Naive thymus-derived CD4-positive, alpha-beta T cell (primary cell): Measurements from ENCODE around the gene NDUFB8. TPM values are rescaled to one million over a fixed set of nuclear protein-coding genes. Genes with fewer than 3 reads are reported as not detected.
A peak's percentile ranks its signal among the peaks of the same experiment; 100 is the strongest.

ENCODE experiments used
- ATAC-seq: fragments of 150-1000 bp; cut with Tn5 transposase; 2 replicates; pipeline ENCODE4 v1.10.0; 2021; ENCODE audit warnings: mild to moderate bottlenecking, moderate library complexity
- CTCF ChIA-PET: fragments of 350-600 bp; sonication (Branson Sonifier 250); formaldehyde crosslinking; loops from one replicate; lab custom pipeline; 2021; ENCODE audit warnings: antibody characterized with exemption; lab: Charles Lee
- POLR2A ChIA-PET: fragments of 350-600 bp; sonication (Branson Sonifier 250); formaldehyde crosslinking; loops from one replicate; lab custom pipeline; 2021; ENCODE audit warnings: antibody characterized with exemption, inconsistent platforms; lab: Charles Lee
- DNase-seq, 9 donors: peaks; one replicate each; pipeline versions ENCODE4 v3.0.0 to v3.0.0-alpha.2; 2020 to 2022; ENCODE audit warnings: mixed read lengths in 1 of 9
- H3K27ac ChIP-seq: one replicate; pipeline ENCODE4 v1.7.0; 2013; ENCODE audit warnings: mild to moderate bottlenecking, low read depth, low read length, moderate library complexity
- H3K27me3 ChIP-seq, 2 donors: one replicate each; pipeline ENCODE4 v1.7.0; 2013; ENCODE audit warnings: low read length in 2 of 2, mild to moderate bottlenecking in 2 of 2, moderate library complexity in 2 of 2; ENCODE audit not compliant: control insufficient read depth in 2 of 2, insufficient read depth in 2 of 2
- H3K36me3 ChIP-seq, 3 experiments: 1 replicate in 2 of 3; 2 replicates in 1 of 3; pipeline ENCODE4 v1.7.0; 2013; ENCODE audit warnings: low read length in 3 of 3, mild to moderate bottlenecking in 3 of 3, moderate library complexity in 1 of 3; ENCODE audit not compliant: insufficient read depth in 3 of 3, control insufficient read depth in 2 of 3
- H3K4me1 ChIP-seq, 2 donors: one replicate each; pipeline ENCODE4 v1.7.0; 2013; ENCODE audit warnings: low read length in 2 of 2, mild to moderate bottlenecking in 2 of 2, moderate library complexity in 1 of 2; ENCODE audit not compliant: control insufficient read depth in 2 of 2, insufficient read depth in 2 of 2
- H3K4me3 ChIP-seq: 2 replicates; pipeline ENCODE4 v1.7.0; 2013; ENCODE audit warnings: mild to moderate bottlenecking, low read length
- H3K9me3 ChIP-seq, 3 experiments: 1 replicate in 2 of 3; 2 replicates in 1 of 3; pipeline ENCODE4 v1.7.0; 2013; ENCODE audit warnings: low read length in 3 of 3; ENCODE audit not compliant: control insufficient read depth in 2 of 3
- H3K27ac Mint-ChIP-seq, 9 donors: one replicate each; pipeline ENCODE4 v1.8.0; 2020 to 2022; ENCODE audit warnings: mixed read lengths in 9 of 9, mild to moderate bottlenecking in 8 of 9, moderate library complexity in 5 of 9, inconsistent platforms in 2 of 9
- H3K27me3 Mint-ChIP-seq, 5 donors: one replicate each; pipeline ENCODE4 v1.8.0; 2021 to 2022; ENCODE audit warnings: mixed read lengths in 5 of 5, mild to moderate bottlenecking in 1 of 5
- H3K36me3 Mint-ChIP-seq, 5 donors: one replicate each; pipeline ENCODE4 v1.8.0; 2020 to 2022; ENCODE audit warnings: mixed read lengths in 5 of 5, mild to moderate bottlenecking in 3 of 5, inconsistent platforms in 1 of 5
- H3K4me1 Mint-ChIP-seq, 7 donors: one replicate each; pipeline ENCODE4 v1.8.0; 2020 to 2022; ENCODE audit warnings: mixed read lengths in 7 of 7, mild to moderate bottlenecking in 3 of 7, inconsistent platforms in 1 of 7
- H3K4me3 Mint-ChIP-seq, 10 donors: one replicate each; pipeline ENCODE4 v1.8.0; 2020 to 2022; ENCODE audit warnings: mild to moderate bottlenecking in 10 of 10, mixed read lengths in 10 of 10, moderate library complexity in 6 of 10, inconsistent platforms in 2 of 10
- H3K9me3 Mint-ChIP-seq, 11 donors: one replicate each; pipeline ENCODE4 v1.8.0; 2020 to 2022; ENCODE audit warnings: mixed read lengths in 11 of 11, mild to moderate bottlenecking in 4 of 11, inconsistent platforms in 1 of 11, moderate library complexity in 1 of 11
- intact Hi-C, 2 donors: fragments of 100-400 bp; cut with micrococcal nuclease; formaldehyde crosslinking; loops; one replicate each; pipeline ENCODE4 v1.15.1; 2023
- polyA plus RNA-seq, 2 donors: library from polyadenylated mRNA; unstranded; fragments of 300-500 nt; fragmentation: Illumina TruSeq; gene quantifications; one replicate each; pipeline ENCODE4 v1.2.3, GENCODE V29; 2021
- total RNA-seq, 6 experiments: library from RNA in 5 of 6; stranded (reverse) in 5 of 6; gene quantifications; 1 replicate in 5 of 6; 2 replicates in 1 of 6; pipeline ENCODE4 v1.2.3 and lab custom pipeline; 2021 to 2026

NDUFB8 gene
- total and polyA plus RNA-seq, 7 experiments from 2014 or later = 137 to 554 (median 160) TPM

DNA sequence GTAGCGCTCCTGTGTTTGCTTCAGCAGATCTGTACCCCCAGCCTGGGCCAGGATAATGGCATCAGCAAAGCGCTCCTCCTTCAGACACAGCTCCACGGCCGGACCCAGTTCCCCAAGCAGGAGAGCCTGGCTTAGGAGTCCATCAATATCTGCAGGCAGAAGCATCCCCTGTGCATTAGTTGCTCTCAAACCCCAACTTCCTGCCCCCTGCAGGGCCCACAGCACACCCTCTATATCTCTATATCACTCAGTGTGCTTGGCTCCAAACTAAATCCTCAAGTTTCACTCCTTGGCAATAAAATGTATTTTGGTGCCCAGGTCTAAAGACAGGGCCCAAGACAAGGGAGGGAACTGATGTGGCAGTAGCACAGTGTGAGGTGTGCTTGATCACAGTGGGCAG lies 31.6 kb downstream of the NDUFB8 start:
- no peaks in the 10 kb centered on the region for H3K9me3 Mint-ChIP-seq
- no peak overlapping the region for H3K27ac ChIP-seq
- ATAC-seq (no peak), DNase-seq (no peak)
- peaks cover 0 to 88% (median 0%) of the 10 kb centered on the region in 7 donors for H3K4me1 Mint-ChIP-seq
- CTCF ChIA-PET = interaction anchor here (1.6 kb wide), 1 partner anchor 11 kb away, joined by 4 read pairs; no protein-coding TSS in a partner anchor
- POLR2A ChIA-PET = interaction anchor here (1.2 kb wide), 1 partner anchor 11 kb away, joined by 3 read pairs; no protein-coding TSS in a partner anchor
- peak overlapping the region in 1 of 9 donors; percentile 73 for H3K27ac Mint-ChIP-seq
- H3K27me3 ChIP-seq = no peaks in the 10 kb centered on the region
- H3K4me3 Mint-ChIP-seq = peak overlapping the region in 1 of 10 donors; percentile 53
- peaks cover 13 to 84% (median 55%) of the 10 kb centered on the region in 5 donors for H3K36me3 Mint-ChIP-seq
- H3K4me1 ChIP-seq = no peaks in the 10 kb centered on the region
- no peaks in the 10 kb centered on the region for H3K9me3 ChIP-seq
- intact Hi-C loops = loop anchor here in 1 of 2 donors (1.0 kb wide), 1 partner anchor 10 kb away; no protein-coding TSS in a partner anchor
- peaks cover 0 to 89% (median 12%) of the 10 kb centered on the region in 3 experiments for H3K36me3 ChIP-seq
- H3K4me3 ChIP-seq = no peak overlapping the region
- no peaks in the 10 kb centered on the region for H3K27me3 Mint-ChIP-seq

DNA sequence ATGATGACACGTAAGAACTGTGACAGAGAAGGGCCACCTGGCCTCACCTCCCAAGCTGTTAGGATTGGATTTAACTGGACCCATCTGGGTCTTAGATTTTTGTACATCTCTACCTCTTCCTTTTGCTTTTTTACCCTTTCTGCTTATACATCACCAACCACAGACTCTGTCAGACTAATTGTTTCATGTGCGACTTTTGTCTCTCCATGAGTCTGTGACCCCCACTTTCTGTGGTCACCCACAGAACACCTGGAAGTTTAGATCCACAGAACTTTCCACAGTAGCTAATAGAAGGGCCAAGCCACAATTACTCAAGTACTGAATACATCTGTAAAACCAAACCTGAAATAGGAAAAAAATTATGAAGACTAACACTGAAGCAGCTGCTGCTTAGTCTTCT lies 33.1 kb downstream of the NDUFB8 start:
- H3K4me3 Mint-ChIP-seq = no peak overlapping the region
- POLR2A ChIA-PET = no interaction called here
- ATAC-seq = no peak

DNA sequence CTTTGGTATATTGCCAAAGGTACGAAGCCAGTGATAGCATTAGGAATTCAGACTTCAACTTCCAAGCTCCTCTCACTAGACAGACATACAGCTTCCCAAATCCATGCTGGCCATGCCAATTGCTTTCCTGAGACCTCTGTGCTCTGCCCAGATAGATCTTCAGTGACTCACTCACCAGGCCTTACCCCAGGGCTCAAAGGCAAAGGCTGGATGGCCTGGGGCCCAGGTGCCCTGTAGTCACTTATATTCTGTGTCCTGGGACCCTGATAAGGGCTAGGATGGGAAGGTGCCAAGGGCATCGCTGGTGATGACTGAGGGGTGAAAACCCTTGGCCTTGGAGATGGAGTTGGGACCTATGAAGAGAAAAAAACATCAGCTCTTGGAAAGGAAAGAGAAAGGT lies 39.1 kb downstream of the NDUFB8 start:
- no peak overlapping the region for H3K27ac Mint-ChIP-seq
- Histone ChIP-seq H3K9me3 (no peaks in the 10 kb centered on the region), H3K27ac (no peak overlapping the region), H3K36me3 (peaks cover 4 to 60% (median 6%) of the 10 kb centered on the region in 3 experiments), H3K27me3 (no peaks in the 10 kb centered on the region), H3K4me3 (no peak overlapping the region), H3K4me1 (no peaks in the 10 kb centered on the region)
- ATAC-seq (no peak), DNase-seq (no peak)
- ChIA-PET POLR2A (interaction anchor here (0.8 kb wide), 2 partner anchors 10 to 27 kb away, joined by 3 to 4 read pairs; no protein-coding TSS in a partner anchor), CTCF (no interaction called here)
- H3K4me3 Mint-ChIP-seq = no peak overlapping the region
- peaks cover 4 to 71% (median 53%) of the 10 kb centered on the region in 5 donors for H3K36me3 Mint-ChIP-seq
- H3K9me3 Mint-ChIP-seq = no peaks in the 10 kb centered on the region
- H3K4me1 Mint-ChIP-seq = peaks cover 0 to 46% (median 0%) of the 10 kb centered on the region in 7 donors
- intact Hi-C loops = no loop called here
- no peaks in the 10 kb centered on the region for H3K27me3 Mint-ChIP-seq

More for the DNA sequence above, 33.1 kb downstream of the NDUFB8 start:
- Histone ChIP-seq H3K4me1 (no peaks in the 10 kb centered on the region), H3K27ac (no peak overlapping the region), H3K27me3 (no peaks in the 10 kb centered on the region), H3K9me3 (no peaks in the 10 kb centered on the region), H3K4me3 (no peak overlapping the region), H3K36me3 (peaks cover 4 to 77% (median 12%) of the 10 kb centered on the region in 3 experiments)
- Mint-ChIP-seq H3K36me3 (peaks cover 9 to 77% (median 44%) of the 10 kb centered on the region in 5 donors), H3K9me3 (no peaks in the 10 kb centered on the region), H3K27me3 (no peaks in the 10 kb centered on the region), H3K27ac (peak overlapping the region in 1 of 9 donors; percentile 70), H3K4me1 (peaks cover 0 to 80% (median 0%) of the 10 kb centered on the region in 7 donors)
- no peak for DNase-seq
- CTCF ChIA-PET = interaction anchor here (0.6 to 1.6 kb wide), 3 partner anchors 12 to 14 kb away, joined by 4 to 5 read pairs (median 4); no protein-coding TSS in a partner anchor
- intact Hi-C loops = no loop called here

DNA sequence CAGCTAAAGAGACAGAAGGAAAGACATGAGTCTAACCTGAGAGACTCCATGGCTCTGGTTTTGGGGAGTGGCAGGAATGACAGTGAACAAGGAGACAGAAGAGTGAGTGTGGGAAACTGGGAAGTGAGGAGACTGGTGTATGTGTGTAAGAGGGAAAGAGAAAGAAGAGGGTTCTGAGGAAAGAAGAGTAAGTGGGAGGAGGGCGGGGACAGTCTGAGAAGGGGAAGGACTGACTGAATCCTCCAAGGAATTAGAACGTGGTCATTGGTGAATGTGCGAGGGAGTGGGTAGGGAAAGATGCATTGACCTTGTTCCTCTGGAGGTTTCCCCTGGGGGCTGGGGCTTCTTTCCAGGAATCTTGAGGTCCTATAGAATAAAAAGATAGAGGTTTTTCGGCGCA lies 40.3 kb downstream of the NDUFB8 start:
- peaks cover 4 to 62% (median 49%) of the 10 kb centered on the region in 5 donors for H3K36me3 Mint-ChIP-seq
- no peaks in the 10 kb centered on the region for H3K4me1 ChIP-seq
- peak overlapping the region in 1 of 9 donors; percentile 16 for H3K27ac Mint-ChIP-seq
- ChIA-PET POLR2A (no interaction called here), CTCF (no interaction called here)
- peaks cover 4 to 49% (median 6%) of the 10 kb centered on the region in 3 experiments for H3K36me3 ChIP-seq
- no peaks in the 10 kb centered on the region for H3K9me3 Mint-ChIP-seq
- H3K27me3 ChIP-seq = no peaks in the 10 kb centered on the region
- H3K27ac ChIP-seq = no peak overlapping the region
- peaks cover 0 to 47% (median 0%) of the 10 kb centered on the region in 7 donors for H3K4me1 Mint-ChIP-seq
- H3K4me3 ChIP-seq = no peak overlapping the region
- H3K9me3 ChIP-seq = no peaks in the 10 kb centered on the region
- no peak overlapping the region for H3K4me3 Mint-ChIP-seq
- intact Hi-C loops = no loop called here
- ATAC-seq = no peak
- DNase-seq = no peak
- no peaks in the 10 kb centered on the region for H3K27me3 Mint-ChIP-seq

DNA sequence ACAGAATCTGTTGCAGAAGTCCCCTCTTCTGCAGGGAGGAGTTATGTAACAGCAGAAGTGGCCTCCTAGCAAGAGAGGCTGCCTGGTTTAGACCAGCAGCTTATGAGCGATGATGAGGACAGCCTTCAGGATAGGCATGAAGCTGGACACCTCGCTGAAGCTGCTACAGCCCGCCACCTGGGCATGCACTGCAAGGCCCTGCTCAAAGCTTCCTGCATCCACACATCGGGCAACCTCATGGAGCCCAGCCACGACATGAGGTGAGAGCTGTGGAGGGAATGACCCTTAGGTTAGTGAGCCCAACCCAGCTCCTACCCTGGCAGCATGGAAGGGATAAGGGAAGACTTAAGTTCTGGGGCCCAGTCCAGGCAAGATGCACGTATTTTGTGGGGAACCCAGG lies 42.1 kb downstream of the NDUFB8 start:
- peaks cover 4 to 47% (median 36%) of the 10 kb centered on the region in 5 donors for H3K36me3 Mint-ChIP-seq
- peaks cover 0 to 4% of the 10 kb centered on the region in 2 donors for H3K4me1 ChIP-seq
- H3K9me3 Mint-ChIP-seq = no peaks in the 10 kb centered on the region
- DNase-seq = no peak
- no peaks in the 10 kb centered on the region for H3K27me3 ChIP-seq
- no peak overlapping the region for H3K27ac Mint-ChIP-seq
- H3K27me3 Mint-ChIP-seq = no peaks in the 10 kb centered on the region
- POLR2A ChIA-PET = interaction anchor here (0.6 to 1.2 kb wide), 2 partner anchors 10 to 24 kb away, joined by 3 to 5 read pairs; no protein-coding TSS in a partner anchor
- H3K36me3 ChIP-seq = peaks cover 2 to 37% (median 4%) of the 10 kb centered on the region in 3 experiments
- intact Hi-C loops = no loop called here
- no peak overlapping the region for H3K27ac ChIP-seq
- no peaks in the 10 kb centered on the region for H3K9me3 ChIP-seq
- CTCF ChIA-PET = interaction anchor here (0.8 to 1.4 kb wide), 4 partner anchors 13 to 200 kb away, joined by 3 to 4 read pairs (median 3); no protein-coding TSS in a partner anchor
- peaks cover 0 to 52% (median 7%) of the 10 kb centered on the region in 7 donors for H3K4me1 Mint-ChIP-seq
- no peak overlapping the region for H3K4me3 ChIP-seq
- H3K4me3 Mint-ChIP-seq = no peak overlapping the region
- ATAC-seq = no peak

DNA sequence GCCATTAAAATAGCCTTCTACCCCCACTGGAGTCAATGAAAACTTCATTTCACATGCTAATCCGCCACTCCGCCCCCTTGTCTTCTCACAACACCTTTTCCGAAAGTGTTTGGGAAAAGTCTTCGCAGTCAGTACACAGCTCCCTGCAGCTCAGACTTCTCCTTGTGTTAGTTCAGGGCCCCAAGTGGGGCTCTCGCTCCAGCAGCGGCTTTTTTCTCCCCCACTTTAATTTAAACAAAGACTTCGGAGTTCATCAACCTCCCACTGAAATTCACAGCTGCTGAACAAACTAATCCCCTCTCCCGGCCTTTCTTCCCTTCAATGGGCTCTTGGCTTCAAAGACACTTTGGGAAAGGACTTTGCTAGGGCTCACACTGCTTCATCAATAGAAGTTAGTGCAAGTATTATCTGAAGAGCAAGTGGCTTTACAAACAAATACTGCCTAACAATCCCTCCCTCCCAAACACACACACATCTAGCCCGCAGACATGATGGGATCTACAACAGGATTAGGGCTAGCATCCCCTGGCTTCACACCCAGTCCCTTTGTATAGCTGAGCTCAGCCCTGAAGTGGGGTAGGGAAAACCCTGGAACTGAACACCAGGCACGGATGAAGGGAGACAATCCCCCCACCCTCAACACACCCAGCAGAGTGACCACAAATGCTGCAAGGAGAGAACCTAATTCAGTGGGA lies 43.7 kb downstream of the NDUFB8 start:
- intact Hi-C loops = no loop called here
- peaks cover 0 to 36% (median 2%) of the 10 kb centered on the region in 3 experiments for H3K36me3 ChIP-seq
- H3K27me3 ChIP-seq = no peaks in the 10 kb centered on the region
- peaks cover 10 to 50% (median 12%) of the 10 kb centered on the region in 7 donors for H3K4me1 Mint-ChIP-seq
- no peak overlapping the region for H3K27ac ChIP-seq
- peak overlapping the region in 1 of 9 donors; percentile 53 for H3K27ac Mint-ChIP-seq
- no peak overlapping the region for H3K4me3 ChIP-seq
- peaks cover 2 to 6% (median 5%) of the 10 kb centered on the region in 5 donors for H3K27me3 Mint-ChIP-seq
- ChIA-PET POLR2A (interaction anchor here (0.9 kb wide), 1 partner anchor 29 kb away, joined by 3 read pairs; no protein-coding TSS in a partner anchor), CTCF (interaction anchor here (0.6 to 2.2 kb wide), 4 partner anchors 21 to 48 kb away, joined by 3 to 7 read pairs (median 3); no protein-coding TSS in a partner anchor)
- no peaks in the 10 kb centered on the region for H3K9me3 Mint-ChIP-seq
- H3K9me3 ChIP-seq = no peaks in the 10 kb centered on the region
- H3K4me1 ChIP-seq = peaks cover 0 to 4% of the 10 kb centered on the region in 2 donors
- no peak overlapping the region for H3K4me3 Mint-ChIP-seq
- ATAC-seq (no peak), DNase-seq (no peak)
- peaks cover 4 to 42% (median 27%) of the 10 kb centered on the region in 5 donors for H3K36me3 Mint-ChIP-seq
